ENCODE data around the gene CTAGE1. TPM values are rescaled to one million over a fixed set of nuclear protein-coding genes. Genes with fewer than 3 reads are reported as not detected.

CTAGE1 gene, protein sequence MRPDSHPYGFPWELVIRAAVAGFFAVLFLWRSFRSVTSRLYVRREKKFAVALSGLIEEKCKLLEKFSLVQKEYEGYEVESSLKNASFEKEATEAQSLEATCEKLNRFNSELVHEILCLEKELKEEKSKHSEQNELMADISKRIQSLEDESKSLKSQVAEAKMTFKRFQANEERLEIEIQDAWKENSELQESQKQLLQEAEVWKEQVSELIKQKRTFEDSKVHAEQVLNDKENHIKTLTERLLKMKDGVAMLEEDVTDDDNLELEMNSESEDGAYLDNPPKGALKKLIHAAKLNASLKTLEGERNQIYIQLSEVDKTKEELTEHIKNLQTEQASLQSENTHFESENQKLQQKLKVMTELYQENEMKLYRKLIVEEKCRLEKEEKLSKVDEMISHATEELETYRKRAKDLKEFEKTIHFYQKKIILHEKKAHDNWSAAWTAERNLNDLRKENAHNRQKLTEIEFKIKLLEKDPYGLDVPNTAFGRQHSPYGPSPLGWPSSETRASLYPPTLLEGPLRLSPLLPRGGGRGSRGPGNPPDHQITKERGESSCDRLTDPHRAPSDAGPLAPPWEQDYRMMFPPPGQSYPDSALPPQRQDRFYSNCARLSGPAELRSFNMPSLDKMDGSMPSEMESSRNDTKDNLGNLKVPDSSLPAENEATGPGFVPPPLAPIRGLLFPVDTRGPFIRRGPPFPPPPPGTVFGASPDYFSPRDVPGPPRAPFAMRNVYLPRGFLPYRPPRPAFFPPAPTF
- total RNA-seq (not detected), polyA plus RNA-seq (not detected)
- long read RNA-seq, donor 1, result 0 reads
- long read RNA-seq, donor 2, result 0 reads
- long read RNA-seq, donor 3, result 0 reads
- long read RNA-seq, donor 4, result 0 reads
- long read RNA-seq, donor 5, result 0 reads
- long read RNA-seq, donor 6, result 0 reads
- long read RNA-seq, donor 7, result 0 reads
- long read RNA-seq, donor 8, result 0 reads
- long read RNA-seq, donor 9, result 0 reads
- long read RNA-seq, donor 10, result 0 reads

GRCh38 chr18:22417496-22418188 lies at the start of gene CTAGE1:
TSS of gene CTAGE1 (minus strand) at chr18:22417915. CDS start at chr18:22417811, 104 bp downstream.
- H3K4me1 ChIP-seq (ENCODE audit: control insufficient read depth in 2 of 2, insufficient read depth in 2 of 2, low read length in 2 of 2), result no peaks in the 10 kb centered on the region
- DNase-seq (ENCODE audit: low read depth in 6 of 9, low spot score in 9 of 9), result no peak
- H3K4me3 ChIP-seq (ENCODE audit: low read length in 2 of 2), result no peak within 1 kb of the TSS
- H3K36me3 ChIP-seq (ENCODE audit: control insufficient read depth in 2 of 2, insufficient read depth in 2 of 2, low read length in 1 of 2), result no peaks in the 10 kb centered on the region
- H3K27me3 ChIP-seq (ENCODE audit: control insufficient read depth in 2 of 2, insufficient read depth in 1 of 2, low read length in 1 of 2), result no peaks in the 10 kb centered on the region
- H3K27ac ChIP-seq (ENCODE audit: low read depth in 1 of 2, low read length in 1 of 2), result no peak within 1 kb of the TSS
- 88% methylated on average over 24 of the region's 24 CpGs for WGBS
- no peaks in the 10 kb centered on the region for H3K9me3 ChIP-seq (ENCODE audit: control insufficient read depth in 2 of 2, insufficient read depth in 1 of 2, low read length in 1 of 2)

DNA sequence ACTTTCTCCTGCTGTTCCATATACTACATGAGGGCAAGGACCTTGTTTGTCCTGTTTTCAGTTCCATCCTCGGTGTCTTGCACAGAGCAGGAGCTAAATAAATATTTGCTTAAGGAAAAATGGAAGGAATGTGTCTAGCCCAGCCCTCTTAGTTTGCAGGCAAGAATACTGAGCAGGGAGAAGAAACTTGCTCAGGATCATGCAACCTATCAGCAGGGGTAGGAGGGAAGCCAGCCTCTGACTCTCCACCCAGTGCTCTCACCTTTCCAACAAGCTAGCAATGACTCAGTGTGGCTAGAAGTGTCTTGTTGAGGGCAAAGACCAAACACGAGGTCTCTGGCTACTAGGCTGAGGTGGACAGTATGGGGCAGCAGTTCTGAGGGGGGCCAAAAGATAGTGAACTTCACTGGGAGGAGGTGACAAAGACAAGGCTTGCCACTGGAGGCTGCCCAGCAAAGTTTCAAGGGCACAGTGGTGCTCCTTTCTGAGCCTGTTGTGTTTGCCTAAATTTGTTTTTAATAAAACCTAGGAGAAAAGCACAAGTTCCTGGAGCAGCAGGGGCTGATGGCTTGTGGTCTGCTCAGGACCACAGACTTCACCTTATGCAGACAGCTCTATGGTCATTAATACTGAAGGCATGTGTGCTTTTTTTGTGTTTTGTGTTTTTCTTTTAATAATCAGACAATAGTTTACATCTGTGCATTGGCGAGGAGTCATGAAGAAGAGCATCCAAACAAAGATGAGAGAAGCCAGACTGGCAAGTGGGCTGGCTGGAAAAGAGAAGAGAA lies 49.1 kb upstream of the CTAGE1 start:
- Histone ChIP-seq H3K27me3 (ENCODE audit: control insufficient read depth in 2 of 2, insufficient read depth in 1 of 2, low read length in 1 of 2) (no peaks in the 10 kb centered on the region), H3K9me3 (ENCODE audit: control insufficient read depth in 2 of 2, insufficient read depth in 1 of 2, low read length in 1 of 2) (no peaks in the 10 kb centered on the region), H3K4me3 (ENCODE audit: low read length in 2 of 2) (no peak overlapping the region), H3K27ac (ENCODE audit: low read depth in 1 of 2, low read length in 1 of 2) (no peak overlapping the region), H3K36me3 (ENCODE audit: control insufficient read depth in 2 of 2, insufficient read depth in 2 of 2, low read length in 1 of 2) (no peaks in the 10 kb centered on the region), H3K4me1 (ENCODE audit: control insufficient read depth in 2 of 2, insufficient read depth in 2 of 2, low read length in 2 of 2) (no peaks in the 10 kb centered on the region)
- WGBS, result 82% methylated on average over 3 of the region's 3 CpGs
- no peak for DNase-seq (ENCODE audit: low read depth in 6 of 9, low spot score in 9 of 9)

DNA sequence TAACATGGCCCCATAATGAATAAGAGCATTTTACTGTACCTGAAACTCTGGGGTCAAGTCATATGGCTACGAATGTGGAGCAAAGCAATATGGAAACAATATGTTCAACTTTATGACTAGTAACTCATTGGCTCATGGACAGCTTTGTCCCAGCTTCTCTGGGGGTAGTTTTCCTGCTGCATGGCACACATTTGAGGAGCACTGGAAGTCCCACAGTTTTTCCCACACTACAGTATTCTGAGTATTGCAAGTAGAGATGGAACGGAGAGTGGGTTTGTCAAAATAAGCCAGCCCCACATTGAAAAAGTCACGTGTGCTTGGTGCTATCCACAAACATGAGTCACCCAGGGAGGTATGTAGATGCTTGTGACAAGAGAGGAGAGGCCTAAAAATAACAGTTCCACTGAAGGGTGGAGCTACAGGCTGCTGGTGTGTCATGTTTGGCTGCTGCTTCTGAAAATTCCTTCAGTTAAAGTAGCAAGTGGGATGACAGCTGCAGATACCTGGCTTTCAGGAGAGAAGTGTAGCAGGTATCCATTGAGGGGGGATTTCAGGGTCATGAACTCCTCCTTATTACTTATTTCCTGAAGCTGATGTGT lies 48.2 kb upstream of the CTAGE1 start:
- no peaks in the 10 kb centered on the region for H3K36me3 ChIP-seq (ENCODE audit: control insufficient read depth in 2 of 2, insufficient read depth in 2 of 2, low read length in 1 of 2)
- no peak overlapping the region for H3K27ac ChIP-seq (ENCODE audit: low read depth in 1 of 2, low read length in 1 of 2)
- DNase-seq (ENCODE audit: low read depth in 6 of 9, low spot score in 9 of 9), result no peak
- H3K9me3 ChIP-seq (ENCODE audit: control insufficient read depth in 2 of 2, insufficient read depth in 1 of 2, low read length in 1 of 2), result no peaks in the 10 kb centered on the region
- WGBS, result 91% methylated on average over 3 of the region's 3 CpGs
- no peak overlapping the region for H3K4me3 ChIP-seq (ENCODE audit: low read length in 2 of 2)
- no peaks in the 10 kb centered on the region for H3K4me1 ChIP-seq (ENCODE audit: control insufficient read depth in 2 of 2, insufficient read depth in 2 of 2, low read length in 2 of 2)
- no peaks in the 10 kb centered on the region for H3K27me3 ChIP-seq (ENCODE audit: control insufficient read depth in 2 of 2, insufficient read depth in 1 of 2, low read length in 1 of 2)

DNA sequence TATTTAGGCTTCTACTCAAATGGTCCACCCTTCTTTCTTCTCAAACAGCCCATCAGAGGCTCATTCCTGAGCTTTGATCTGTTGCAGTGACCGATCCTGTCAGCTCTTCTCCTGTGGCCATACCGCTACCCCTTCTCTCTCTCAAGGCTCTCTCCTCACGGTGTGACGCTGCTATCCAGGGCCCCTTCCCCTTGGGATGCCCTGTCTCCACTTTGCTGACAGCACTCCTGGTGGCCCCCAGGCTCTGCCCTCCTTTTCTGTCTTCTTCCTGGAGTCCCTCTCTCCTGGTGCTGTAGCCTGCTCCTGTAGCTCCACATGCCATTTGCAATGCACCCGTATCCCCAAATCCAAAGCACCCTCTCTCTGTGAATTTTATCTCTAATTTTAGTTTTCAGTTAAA lies 45.4 kb upstream of the CTAGE1 start:
- WGBS, result 94% methylated on average over 5 of the region's 5 CpGs
- Histone ChIP-seq H3K4me3 (ENCODE audit: low read length in 2 of 2) (no peak overlapping the region), H3K27ac (ENCODE audit: low read depth in 1 of 2, low read length in 1 of 2) (no peak overlapping the region), H3K36me3 (ENCODE audit: control insufficient read depth in 2 of 2, insufficient read depth in 2 of 2, low read length in 1 of 2) (no peaks in the 10 kb centered on the region), H3K9me3 (ENCODE audit: control insufficient read depth in 2 of 2, insufficient read depth in 1 of 2, low read length in 1 of 2) (no peaks in the 10 kb centered on the region), H3K27me3 (ENCODE audit: control insufficient read depth in 2 of 2, insufficient read depth in 1 of 2, low read length in 1 of 2) (no peaks in the 10 kb centered on the region), H3K4me1 (ENCODE audit: control insufficient read depth in 2 of 2, insufficient read depth in 2 of 2, low read length in 2 of 2) (no peaks in the 10 kb centered on the region)
- DNase-seq (ENCODE audit: low read depth in 6 of 9, low spot score in 9 of 9), result no peak

GRCh38 chr18:22459491-22459890 lies 41.8 kb upstream of the CTAGE1 start:
- 83% methylated on average over 2 of the region's 2 CpGs for WGBS
- Histone ChIP-seq H3K9me3 (ENCODE audit: control insufficient read depth in 2 of 2, insufficient read depth in 1 of 2, low read length in 1 of 2) (no peaks in the 10 kb centered on the region), H3K27ac (ENCODE audit: low read depth in 1 of 2, low read length in 1 of 2) (no peak overlapping the region), H3K4me1 (ENCODE audit: control insufficient read depth in 2 of 2, insufficient read depth in 2 of 2, low read length in 2 of 2) (no peaks in the 10 kb centered on the region), H3K36me3 (ENCODE audit: control insufficient read depth in 2 of 2, insufficient read depth in 2 of 2, low read length in 1 of 2) (no peaks in the 10 kb centered on the region), H3K4me3 (ENCODE audit: low read length in 2 of 2) (no peak overlapping the region), H3K27me3 (ENCODE audit: control insufficient read depth in 2 of 2, insufficient read depth in 1 of 2, low read length in 1 of 2) (no peaks in the 10 kb centered on the region)
- DNase-seq (ENCODE audit: low read depth in 6 of 9, low spot score in 9 of 9), result no peak

- DNase-seq (ENCODE audit: low read depth in 6 of 9, low spot score in 9 of 9), result no peak
- Histone ChIP-seq H3K4me1 (ENCODE audit: control insufficient read depth in 2 of 2, insufficient read depth in 2 of 2, low read length in 2 of 2) (no peaks in the 10 kb centered on the region), H3K27me3 (ENCODE audit: control insufficient read depth in 2 of 2, insufficient read depth in 1 of 2, low read length in 1 of 2) (no peaks in the 10 kb centered on the region), H3K9me3 (ENCODE audit: control insufficient read depth in 2 of 2, insufficient read depth in 1 of 2, low read length in 1 of 2) (no peaks in the 10 kb centered on the region), H3K27ac (ENCODE audit: low read depth in 1 of 2, low read length in 1 of 2) (no peak overlapping the region), H3K36me3 (ENCODE audit: control insufficient read depth in 2 of 2, insufficient read depth in 2 of 2, low read length in 1 of 2) (no peaks in the 10 kb centered on the region), H3K4me3 (ENCODE audit: low read length in 2 of 2) (no peak overlapping the region)
- 92% methylated on average over 8 of the region's 8 CpGs for WGBS
Measured at GRCh38 chr18:22457524-22457923, 39.8 kb upstream of the CTAGE1 start.

GRCh38 chr18:22456547-22456946 lies 38.8 kb upstream of the CTAGE1 start:
- H3K27me3 ChIP-seq (ENCODE audit: control insufficient read depth in 2 of 2, insufficient read depth in 1 of 2, low read length in 1 of 2), result no peaks in the 10 kb centered on the region
- no peaks in the 10 kb centered on the region for H3K4me1 ChIP-seq (ENCODE audit: control insufficient read depth in 2 of 2, insufficient read depth in 2 of 2, low read length in 2 of 2)
- no peaks in the 10 kb centered on the region for H3K9me3 ChIP-seq (ENCODE audit: control insufficient read depth in 2 of 2, insufficient read depth in 1 of 2, low read length in 1 of 2)
- H3K27ac ChIP-seq (ENCODE audit: low read depth in 1 of 2, low read length in 1 of 2), result no peak overlapping the region
- DNase-seq (ENCODE audit: low read depth in 6 of 9, low spot score in 9 of 9), result no peak
- 95% methylated on average over 6 of the region's 6 CpGs for WGBS
- no peak overlapping the region for H3K4me3 ChIP-seq (ENCODE audit: low read length in 2 of 2)
- no peaks in the 10 kb centered on the region for H3K36me3 ChIP-seq (ENCODE audit: control insufficient read depth in 2 of 2, insufficient read depth in 2 of 2, low read length in 1 of 2)

- Histone ChIP-seq H3K27me3 (ENCODE audit: control insufficient read depth in 2 of 2, insufficient read depth in 1 of 2, low read length in 1 of 2) (no peaks in the 10 kb centered on the region), H3K4me3 (ENCODE audit: low read length in 2 of 2) (no peak overlapping the region), H3K27ac (ENCODE audit: low read depth in 1 of 2, low read length in 1 of 2) (no peak overlapping the region), H3K36me3 (ENCODE audit: control insufficient read depth in 2 of 2, insufficient read depth in 2 of 2, low read length in 1 of 2) (no peaks in the 10 kb centered on the region), H3K4me1 (ENCODE audit: control insufficient read depth in 2 of 2, insufficient read depth in 2 of 2, low read length in 2 of 2) (no peaks in the 10 kb centered on the region), H3K9me3 (ENCODE audit: control insufficient read depth in 2 of 2, insufficient read depth in 1 of 2, low read length in 1 of 2) (no peaks in the 10 kb centered on the region)
- 96% methylated on average over 6 of the region's 6 CpGs for WGBS
- no peak for DNase-seq (ENCODE audit: low read depth in 6 of 9, low spot score in 9 of 9)
Measured at GRCh38 chr18:22456116-22456480, 38.4 kb upstream of the CTAGE1 start.
